HL-60 (cell line): Measurements from ENCODE around the gene LRP5.
A peak's percentile ranks its signal among the peaks of the same experiment; 100 is the strongest.

Experiments used
- DNase-seq, 2 experiments: peaks; one replicate each; pipeline ENCODE4 v3.0.0-alpha.2; 2010 to 2020; ENCODE audit warnings: low read depth in 1 of 2, low spot score in 1 of 2
- H3K27ac ChIP-seq: fragments of 250-450 bp; sonication (Bioruptor Pico); replicated peaks from 2 replicates; pipeline ENCODE4 v1.5.1; 2020; ENCODE audit warnings: mild to moderate bottlenecking, moderate library complexity
- H3K27me3 ChIP-seq: fragments of 250-450 bp; sonication (Bioruptor Pico); 2 replicates; pipeline ENCODE4 v1.5.1; 2021; ENCODE audit warnings: mild to moderate bottlenecking, moderate library complexity; ENCODE audit not compliant: insufficient read depth, poor library complexity, severe bottlenecking
- H3K4me3 ChIP-seq: replicated peaks from 2 replicates; pipeline ENCODE4 v1.5.1; 2011; ENCODE audit warnings: mild to moderate bottlenecking, control low read depth, low read length; ENCODE audit not compliant: insufficient read depth
- CTCF ChIP-seq: IDR thresholded peaks from one replicate; pipeline ENCODE4 v1.5.1; 2011; ENCODE audit warnings: low read length, control low read depth, inconsistent platforms; ENCODE audit not compliant: insufficient read depth
- GABPA ChIP-seq: IDR thresholded peaks from 2 replicates; pipeline ENCODE4 v1.6.1; 2012; ENCODE audit warnings: low read depth
- POLR2AphosphoS5 ChIP-seq: IDR thresholded peaks from 2 replicates; pipeline ENCODE4 v1.6.1; 2012; ENCODE audit warnings: low read depth
- REST ChIP-seq: IDR thresholded peaks from 2 replicates; pipeline ENCODE4 v1.6.1; 2012; ENCODE audit warnings: low read depth; ENCODE audit not compliant: insufficient replicate concordance
- SPI1 ChIP-seq: IDR thresholded peaks from 2 replicates; pipeline ENCODE4 v1.6.1; 2012; ENCODE audit warnings: low read depth, mild to moderate bottlenecking, borderline replicate concordance
- long read RNA-seq: library from polyadenylated mRNA; unstranded; transcript quantifications from one replicate; pipeline ENCODE4 v2.0.0, GENCODE V29; 2020

LRP5 gene
- long read RNA-seq, partial matches to known transcripts = 4 of 5 reads
- long read RNA-seq, other reads (novel, unspliced or antisense) = 1 of 5 reads

- TF ChIP-seq POLR2AphosphoS5 (no peak), CTCF (no peak), SPI1 (no peak), REST (no peak), GABPA (no peak)
- H3K27ac ChIP-seq = peak within 1 kb of the TSS; percentile 76
- DNase-seq = no peak
- no peaks in the 10 kb centered on the region for H3K27me3 ChIP-seq
- peak within 1 kb of the TSS; percentile 55 for H3K4me3 ChIP-seq
These were observed at the start of gene LRP5 for GRCh38 chr11:68312117-68312779. LRP5 (plus strand) TSS chr11:68312591; CDS start chr11:68312715, 124 bp downstream.

GRCh38 chr11:68263444-68264035 is 48.9 kb upstream of the LRP5 start:
- Histone ChIP-seq H3K27ac (no peak overlapping the region), H3K4me3 (no peak overlapping the region), H3K27me3 (no peaks in the 10 kb centered on the region)
- no peak for DNase-seq
- no peak for TF ChIP-seq SPI1
- no peak for TF ChIP-seq POLR2AphosphoS5
- TF ChIP-seq CTCF = no peak

- Histone ChIP-seq H3K4me3 (no peak overlapping the region), H3K27ac (no peak overlapping the region), H3K27me3 (no peaks in the 10 kb centered on the region)
- no peak for TF ChIP-seq CTCF
- no peak for TF ChIP-seq SPI1
- no peak for TF ChIP-seq REST
- no peak for TF ChIP-seq GABPA
- TF ChIP-seq POLR2AphosphoS5 = no peak
- DNase-seq = no peak
These were observed 48.1 kb upstream of the LRP5 start for GRCh38 chr11:68264244-68264643.
